Esophagus squamous epithelium (tissue), 4 donors: ENCODE measurements around the gene PHF19.

Experiments used
- POLR2A ChIP-seq, 4 donors: fragments of 450-650 bp; IDR thresholded peaks; one replicate each; pipeline ENCODE4 v1.6.1; 2017; ENCODE audit warnings: antibody characterized with exemption in 4 of 4, mild to moderate bottlenecking in 4 of 4, moderate library complexity in 3 of 4
- TF ChIP-seq, protein P1 (sequence below), 6 experiments: fragments of 450-650 bp in 4 of 6; fragments of 200-600 bp in 2 of 6; sonication (generic) in 2 of 6; IDR thresholded peaks; one replicate each; pipeline ENCODE4 v1.5.1; 2016 to 2019; ENCODE audit warnings: antibody characterized with exemption in 6 of 6, mild to moderate bottlenecking in 4 of 6, moderate library complexity in 4 of 6

DNA sequence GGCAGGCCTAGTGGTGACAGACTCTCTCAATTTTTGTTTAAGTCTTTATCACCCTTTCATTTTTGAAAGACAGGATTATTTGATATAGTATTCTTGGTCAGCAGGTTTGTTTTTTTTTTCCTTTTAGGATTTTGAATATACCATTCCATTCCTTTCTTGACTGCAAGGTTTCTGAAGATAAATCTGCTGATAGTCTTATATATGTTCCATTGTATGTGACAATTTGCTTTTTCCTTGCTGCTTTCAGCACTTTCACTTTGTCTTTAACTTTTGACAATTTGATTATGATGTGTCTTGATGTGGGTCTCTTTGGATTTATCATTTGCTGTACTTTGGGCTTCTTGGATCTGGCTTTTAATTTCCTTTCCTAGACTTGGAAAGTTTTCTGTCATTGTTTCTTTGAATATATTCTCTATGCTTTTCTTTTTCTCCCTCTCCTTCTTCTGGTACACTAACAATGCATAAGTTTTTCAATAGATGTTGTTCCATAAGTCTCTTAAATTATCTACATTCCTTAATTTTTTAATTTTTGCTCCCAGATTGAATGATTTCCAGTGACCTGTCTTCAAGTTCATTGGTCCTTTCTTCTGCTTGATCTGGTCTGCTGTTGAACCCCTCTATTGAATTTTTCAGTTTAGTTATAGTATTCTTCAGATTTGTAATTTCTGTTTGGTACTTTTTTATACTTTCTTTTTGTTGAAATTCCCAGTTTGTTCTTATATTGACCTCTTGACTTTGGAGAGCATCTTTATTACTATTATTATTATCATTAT is 69.2 kb downstream of the PHF19 start:
- TF ChIP-seq, protein P1, sequence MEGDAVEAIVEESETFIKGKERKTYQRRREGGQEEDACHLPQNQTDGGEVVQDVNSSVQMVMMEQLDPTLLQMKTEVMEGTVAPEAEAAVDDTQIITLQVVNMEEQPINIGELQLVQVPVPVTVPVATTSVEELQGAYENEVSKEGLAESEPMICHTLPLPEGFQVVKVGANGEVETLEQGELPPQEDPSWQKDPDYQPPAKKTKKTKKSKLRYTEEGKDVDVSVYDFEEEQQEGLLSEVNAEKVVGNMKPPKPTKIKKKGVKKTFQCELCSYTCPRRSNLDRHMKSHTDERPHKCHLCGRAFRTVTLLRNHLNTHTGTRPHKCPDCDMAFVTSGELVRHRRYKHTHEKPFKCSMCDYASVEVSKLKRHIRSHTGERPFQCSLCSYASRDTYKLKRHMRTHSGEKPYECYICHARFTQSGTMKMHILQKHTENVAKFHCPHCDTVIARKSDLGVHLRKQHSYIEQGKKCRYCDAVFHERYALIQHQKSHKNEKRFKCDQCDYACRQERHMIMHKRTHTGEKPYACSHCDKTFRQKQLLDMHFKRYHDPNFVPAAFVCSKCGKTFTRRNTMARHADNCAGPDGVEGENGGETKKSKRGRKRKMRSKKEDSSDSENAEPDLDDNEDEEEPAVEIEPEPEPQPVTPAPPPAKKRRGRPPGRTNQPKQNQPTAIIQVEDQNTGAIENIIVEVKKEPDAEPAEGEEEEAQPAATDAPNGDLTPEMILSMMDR (IDR thresholded peaks at IDR 0.05), result no peak
- TF ChIP-seq POLR2A (IDR thresholded peaks at IDR 0.05), result no peak
